IMR-90 (cell line): ENCODE measurements around the gene MROH2A. TPM values are rescaled to one million over a fixed set of nuclear protein-coding genes. Genes with fewer than 3 reads are reported as not detected.

ENCODE experiments used
- ATAC-seq: fragments of 200-7000 bp; cut with Tn5 transposase; 2 replicates; pipeline ENCODE4 v1.9.1; 2020; ENCODE audit warnings: low read depth, mild to moderate bottlenecking, moderate library complexity
- BruUV-seq: library from RNA; stranded (reverse); fragments of 400-500 nt; replicated peaks from 2 replicates; lab custom pipeline; 2021; lab: Mats Ljungman, UMichigan
- CTCF ChIA-PET: fragments of 300-600 bp; formaldehyde crosslinking; extraction: SDS; loops from one replicate; lab custom pipeline; 2021; ENCODE audit warnings: antibody characterized with exemption; lab: Yijun Ruan, JAX
- POLR2A ChIA-PET: fragments of 300-600 bp; sonication (Branson Sonifier 250); formaldehyde crosslinking; loops from one replicate; lab custom pipeline; 2022; ENCODE audit warnings: antibody characterized with exemption; ENCODE audit not compliant: unreplicated experiment; lab: Charles Lee
- DNase-seq: peaks from one replicate; pipeline ENCODE4 v3.0.0; 2013
- H2AFZ ChIP-seq: replicated peaks from 2 replicates; pipeline ENCODE3; 2013; ENCODE audit warnings: low read length, mild to moderate bottlenecking; ENCODE audit not compliant: poor library complexity
- H2AK5ac ChIP-seq: 2 replicates; pipeline ENCODE4 v1.6.1; 2013; ENCODE audit warnings: low read depth, low read length, inconsistent platforms
- H2AK9ac ChIP-seq: replicated peaks from 2 replicates; pipeline ENCODE3; 2013; ENCODE audit warnings: mild to moderate bottlenecking, low read depth, low read length, moderate library complexity; ENCODE audit not compliant: poor library complexity
- H2BK120ac ChIP-seq: 2 replicates; pipeline ENCODE4 v1.6.1; 2013; ENCODE audit warnings: low read depth, low read length, inconsistent platforms
- H2BK15ac ChIP-seq: 3 replicates; pipeline ENCODE4 v1.6.1; 2013; ENCODE audit warnings: low read depth, low read length, inconsistent platforms
- H2BK20ac ChIP-seq: 2 replicates; pipeline ENCODE4 v1.6.1; 2013; ENCODE audit warnings: low read depth, mild to moderate bottlenecking, inconsistent platforms, low read length, moderate library complexity
- H2BK5ac ChIP-seq: 2 replicates; pipeline ENCODE4 v1.6.1; 2013; ENCODE audit warnings: mild to moderate bottlenecking, low read depth, low read length, inconsistent platforms; ENCODE audit not compliant: poor library complexity, severe bottlenecking
- H3K14ac ChIP-seq: replicated peaks from 2 replicates; pipeline ENCODE4 v1.6.1; 2013; ENCODE audit warnings: low read depth, low read length, inconsistent platforms
- H3K18ac ChIP-seq: 2 replicates; pipeline ENCODE4 v1.6.1; 2013; ENCODE audit warnings: low read depth, low read length, control low read depth
- H3K23ac ChIP-seq: 2 replicates; pipeline ENCODE4 v1.6.1; 2013; ENCODE audit warnings: low read depth, low read length, inconsistent platforms
- H3K27ac ChIP-seq: 2 replicates; pipeline ENCODE4 v1.5.1; 2013; ENCODE audit warnings: mild to moderate bottlenecking, control low read depth, low read length; ENCODE audit not compliant: insufficient read depth
- H3K27me3 ChIP-seq: 2 replicates; pipeline ENCODE4 v1.6.1; 2013; ENCODE audit warnings: low read length; ENCODE audit not compliant: control insufficient read depth, insufficient read depth
- H3K36me3 ChIP-seq: 2 replicates; pipeline ENCODE4 v1.6.1; 2013; ENCODE audit warnings: low read length, mixed read lengths; ENCODE audit not compliant: control insufficient read depth, insufficient read depth
- H3K4ac ChIP-seq: 2 replicates; pipeline ENCODE4 v1.6.1; 2013; ENCODE audit warnings: low read depth, low read length, inconsistent platforms
- H3K4me1 ChIP-seq: 2 replicates; pipeline ENCODE4 v1.6.1; 2013; ENCODE audit warnings: low read length, mixed read lengths; ENCODE audit not compliant: control insufficient read depth, insufficient read depth
- H3K4me2 ChIP-seq: 2 replicates; pipeline ENCODE4 v1.6.1; 2013; ENCODE audit warnings: low read depth, mild to moderate bottlenecking, control low read depth, low read length, moderate library complexity
- H3K4me3 ChIP-seq: 2 replicates; pipeline ENCODE4 v1.5.1; 2013; ENCODE audit warnings: low read depth, mild to moderate bottlenecking, control low read depth, low read length, moderate library complexity; ENCODE audit not compliant: insufficient read depth
- H3K56ac ChIP-seq: 2 replicates; pipeline ENCODE4 v1.6.1; 2013; ENCODE audit warnings: low read length, inconsistent platforms; ENCODE audit not compliant: insufficient read depth; ENCODE audit errors: extremely low read depth
- H3K79me1 ChIP-seq, 2 experiments: 2 replicates each; pipeline ENCODE4 v1.6.1; 2013; ENCODE audit warnings: low read length in 2 of 2, inconsistent platforms in 1 of 2, low read depth in 1 of 2
- H3K9ac ChIP-seq: 2 replicates; pipeline ENCODE4 v1.6.1; 2013; ENCODE audit warnings: low read depth, low read length, control low read depth
- H3K9me1 ChIP-seq: 2 replicates; pipeline ENCODE4 v1.6.1; 2013; ENCODE audit warnings: low read length, inconsistent platforms; ENCODE audit not compliant: insufficient read depth
- H3K9me3 ChIP-seq: 2 replicates; pipeline ENCODE4 v1.6.1; 2013; ENCODE audit warnings: low read length; ENCODE audit not compliant: control insufficient read depth, insufficient read depth
- H4K20me1 ChIP-seq: 2 replicates; pipeline ENCODE4 v1.6.1; 2013; ENCODE audit warnings: low read length, inconsistent platforms; ENCODE audit not compliant: insufficient read depth
- H4K5ac ChIP-seq: 2 replicates; pipeline ENCODE4 v1.6.1; 2013; ENCODE audit warnings: mild to moderate bottlenecking, low read depth, low read length, control low read depth
- H4K8ac ChIP-seq, 2 experiments: 2 replicates each; pipeline ENCODE4 v1.6.1; 2013; ENCODE audit warnings: low read depth in 2 of 2, low read length in 2 of 2, control low read depth in 1 of 2, inconsistent platforms in 1 of 2
- H4K91ac ChIP-seq: 2 replicates; pipeline ENCODE4 v1.6.1; 2013; ENCODE audit warnings: low read depth, low read length, inconsistent platforms; ENCODE audit not compliant: insufficient read depth
- BHLHE40 ChIP-seq: fragments of 150-350 bp; IDR thresholded peaks from 2 replicates; pipeline ENCODE4 v1.6.1; 2016; ENCODE audit warnings: mild to moderate bottlenecking, low read depth, low read length
- CHD1 ChIP-seq: IDR thresholded peaks from 2 replicates; pipeline ENCODE4 v1.6.1; 2012; ENCODE audit warnings: low read depth, low read length, improper control_type of control experiment
- MAFK ChIP-seq: IDR thresholded peaks from 2 replicates; pipeline ENCODE4 v1.6.1; 2012; ENCODE audit warnings: low read depth, low read length, improper control_type of control experiment
- MAZ ChIP-seq: IDR thresholded peaks from 2 replicates; pipeline ENCODE4 v1.6.1; 2012; ENCODE audit warnings: low read depth, mild to moderate bottlenecking, low read length, improper control_type of control experiment, moderate library complexity, borderline replicate concordance
- MXI1 ChIP-seq: IDR thresholded peaks from 2 replicates; pipeline ENCODE4 v1.6.1; 2012; ENCODE audit warnings: low read depth, mild to moderate bottlenecking, low read length, moderate library complexity, borderline replicate concordance
- POLR2A ChIP-seq: IDR thresholded peaks from 2 replicates; pipeline ENCODE4 v1.6.1; 2012; ENCODE audit warnings: mild to moderate bottlenecking, low read depth, low read length
- RAD21 ChIP-seq: IDR thresholded peaks from 2 replicates; pipeline ENCODE4 v1.6.1; 2012; ENCODE audit warnings: low read length, improper control_type of control experiment
- RCOR1 ChIP-seq: IDR thresholded peaks from 2 replicates; pipeline ENCODE4 v1.6.1; 2012; ENCODE audit warnings: mild to moderate bottlenecking, low read length, improper control_type of control experiment; ENCODE audit not compliant: insufficient replicate concordance
- RFX5 ChIP-seq: IDR thresholded peaks from 2 replicates; pipeline ENCODE4 v1.8.0; 2012; ENCODE audit warnings: low read depth, mild to moderate bottlenecking, low read length, moderate library complexity
- USF2 ChIP-seq: fragments of 150-350 bp; IDR thresholded peaks from 2 replicates; pipeline ENCODE4 v1.6.1; 2017; ENCODE audit warnings: mild to moderate bottlenecking, antibody characterized with exemption, low read length, low read depth
- WGBS, 2 experiments: methylation state at CpG; one replicate each; pipeline versions ENCODE4 v1.1.5 to v1.1.7; 2013; ENCODE audit warnings: missing lambda C conversion rate in 2 of 2; ENCODE audit not compliant: insufficient read length in 1 of 2; ENCODE audit errors: extremely low coverage in 2 of 2; 5-methylcytosine and 5-hydroxymethylcytosine counted together
- dilution Hi-C: fragments of 300-500 bp; cut with HindIII; formaldehyde crosslinking; loops from one replicate; pipeline ENCODE4 v1.14.3; 2018; ENCODE audit warnings: low sequenced_read_pairs; ENCODE audit not compliant: unreplicated experiment
- in situ Hi-C: fragments of 300-500 bp; cut with MboI; formaldehyde crosslinking; loops from 3 replicates; pipeline ENCODE4 v1.14.3; 2019; ENCODE audit warnings: low sequenced_read_pairs, inconsistent platforms, mixed read lengths
- intact Hi-C: fragments of 100-400 bp; cut with micrococcal nuclease; formaldehyde crosslinking; loops from 2 replicates; pipeline ENCODE4 v1.10.0; 2022
- polyA plus RNA-seq, 3 experiments: library from polyadenylated mRNA; depleted of rRNA; stranded (reverse); fragments of >200 nt; gene quantifications; 2 replicates each; pipeline ENCODE4 v1.2.3, GENCODE V29; 2012; ENCODE audit warnings: low replicate concordance in 1 of 3
- total RNA-seq: library from RNA; depleted of rRNA; stranded (reverse); fragments of >200 nt; gene quantifications from 2 replicates; pipeline ENCODE4 v1.2.3, GENCODE V29; 2012

Gene MROH2A
- total and polyA plus RNA-seq, 2 of the 4 experiments (the other 2 are of a cell fraction): not detected

GRCh38 chr2:233772153-233772552 lies 6.0 kb upstream of the MROH2A start:
- H3K4me3 ChIP-seq: no peak overlapping the region
- H4K20me1 ChIP-seq: no peaks in the 10 kb centered on the region
- no peaks in the 10 kb centered on the region for H3K36me3 ChIP-seq
- no peak overlapping the region for H4K5ac ChIP-seq
- no peak overlapping the region for H4K8ac ChIP-seq
- H3K18ac ChIP-seq: no peak overlapping the region
- no peak for ATAC-seq
- H3K56ac ChIP-seq: no peak overlapping the region
- H2BK5ac ChIP-seq: no peak overlapping the region
- H3K14ac ChIP-seq: no peak overlapping the region
- no CpG with 5 or more reads among the region's 16 CpGs for WGBS, 2 experiments
- H3K4me1 ChIP-seq: no peaks in the 10 kb centered on the region
- in situ Hi-C loops: no loop called here
- H2AFZ ChIP-seq: no peak overlapping the region
- H2AK5ac ChIP-seq: no peak overlapping the region
- intact Hi-C loops: no loop called here
- no peak overlapping the region for H3K4me2 ChIP-seq
- no peak for DNase-seq
- no peak overlapping the region for H4K91ac ChIP-seq
- no peaks in the 10 kb centered on the region for H3K79me1 ChIP-seq
- H2BK20ac ChIP-seq: no peak overlapping the region
- no peak overlapping the region for H3K27ac ChIP-seq
- H3K9me3 ChIP-seq: peaks cover 3% of the 10 kb centered on the region; the same call in 1 of the 2 replicates
- dilution Hi-C loops: no loop called here
- H2AK9ac ChIP-seq: no peak overlapping the region
- POLR2A ChIA-PET: no interaction called here
- no peaks in the 10 kb centered on the region for H3K27me3 ChIP-seq
- no peak overlapping the region for H3K9ac ChIP-seq
- CTCF ChIA-PET: no interaction called here
- H2BK120ac ChIP-seq: no peak overlapping the region
- H2BK15ac ChIP-seq: no peak overlapping the region
- no peak overlapping the region for H3K23ac ChIP-seq
- no peak for TF ChIP-seq BHLHE40
- no peak for TF ChIP-seq MAFK
- TF ChIP-seq CHD1: no peak
- TF ChIP-seq RFX5: no peak
- TF ChIP-seq USF2: no peak
- no peak for TF ChIP-seq RAD21
- TF ChIP-seq MAZ: no peak
- no peak for TF ChIP-seq MXI1
- TF ChIP-seq RCOR1: no peak
- no peak for TF ChIP-seq POLR2A
- BruUV-seq: no TSS peak
- no peak overlapping the region for H3K4ac ChIP-seq
- H3K9me1 ChIP-seq: no peaks in the 10 kb centered on the region
